Brain microvascular endothelial cell (primary cell): ENCODE measurements around the gene MYO5A.
A peak's percentile ranks its signal among the peaks of the same experiment; 100 is the strongest.

ENCODE experiments used
- DNase-seq: peaks from one replicate; pipeline ENCODE4 v3.0.0-alpha.2; 2020
- H3K27ac ChIP-seq: fragments of 250-450 bp; sonication (Bioruptor Pico); 2 replicates; pipeline ENCODE4 v1.5.1; 2020; ENCODE audit warnings: mild to moderate bottlenecking, moderate library complexity
- H3K27me3 ChIP-seq: fragments of 250-450 bp; sonication (Bioruptor Pico); replicated peaks from 2 replicates; pipeline ENCODE4 v1.5.1; 2020; ENCODE audit warnings: mild to moderate bottlenecking
- H3K36me3 ChIP-seq: fragments of 250-450 bp; sonication (Bioruptor Pico); replicated peaks from 2 replicates; pipeline ENCODE4 v1.5.1; 2020; ENCODE audit warnings: mild to moderate bottlenecking
- H3K4me3 ChIP-seq: 2 replicates; pipeline ENCODE4 v1.5.1; 2011; ENCODE audit warnings: low read depth, mild to moderate bottlenecking, control low read depth, low read length, moderate library complexity
- CTCF ChIP-seq: IDR thresholded peaks from 2 replicates; pipeline ENCODE4 v1.5.1; 2011; ENCODE audit warnings: low read depth, mild to moderate bottlenecking, moderate library complexity, low read length, control low read depth, inconsistent platforms; ENCODE audit errors: missing control alignments
- in situ Hi-C: cut with HindIII; loops from 2 replicates; pipeline ENCODE4 v1.10.0; 2017; ENCODE audit warnings: low sequenced_read_pairs, low pct_ligation_motif_present

Gene MYO5A

GRCh38 chr15:52338891-52339290 lies 189.8 kb downstream of the MYO5A start:
- no peak overlapping the region for H3K4me3 ChIP-seq
- no peak for TF ChIP-seq CTCF
- H3K27ac ChIP-seq: no peak overlapping the region
- no peak for DNase-seq
- no peaks in the 10 kb centered on the region for H3K27me3 ChIP-seq
- H3K36me3 ChIP-seq: peaks cover 2% of the 10 kb centered on the region
- in situ Hi-C loops: no loop called here

DNA sequence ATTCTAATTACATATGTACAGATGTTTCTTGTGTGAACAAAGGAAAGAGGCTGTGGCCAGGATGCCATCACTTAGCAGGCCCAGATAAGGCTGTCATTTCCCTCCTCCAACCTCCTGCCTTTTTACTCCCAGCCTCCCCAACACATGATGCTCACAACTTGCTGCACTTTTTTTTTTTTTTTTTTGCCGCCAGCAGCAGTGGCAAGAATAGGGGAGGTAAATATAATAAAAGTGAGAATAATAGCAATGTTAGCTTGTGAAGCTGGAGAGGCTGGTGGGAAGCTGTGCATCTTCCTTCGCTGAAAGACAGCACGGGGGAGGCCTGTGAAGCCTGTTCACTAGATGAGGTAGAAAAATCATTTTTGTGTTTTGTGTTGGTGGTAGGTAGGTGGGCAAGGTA lies 190.6 kb downstream of the MYO5A start:
- no peak for DNase-seq
- H3K4me3 ChIP-seq: no peak overlapping the region
- TF ChIP-seq CTCF: no peak
- H3K27ac ChIP-seq: no peak overlapping the region
- in situ Hi-C loops: no loop called here
- peaks cover 2% of the 10 kb centered on the region for H3K36me3 ChIP-seq
- no peaks in the 10 kb centered on the region for H3K27me3 ChIP-seq

GRCh38 chr15:52337198-52337853 lies 191.4 kb downstream of the MYO5A start:
- H3K27ac ChIP-seq: peak overlapping the region; percentile 39

DNA sequence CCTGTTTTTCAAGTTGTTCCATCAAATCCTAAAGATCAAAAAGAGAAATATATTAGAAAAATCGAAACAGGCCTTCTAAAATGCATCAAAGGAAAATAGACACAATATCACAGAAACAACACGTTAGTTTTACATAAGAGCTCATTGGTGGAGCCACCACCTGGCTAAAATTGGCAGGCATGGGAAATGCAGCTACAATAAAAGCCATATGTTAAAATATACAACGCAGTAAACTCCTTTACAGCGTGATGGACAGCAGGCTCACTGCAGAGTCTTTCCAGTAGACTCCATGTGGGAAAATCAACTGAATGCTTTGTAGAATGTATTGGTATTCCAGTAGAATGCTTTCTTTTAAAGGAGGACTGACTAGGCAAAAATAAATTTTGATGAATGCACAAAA lies 192.2 kb downstream of the MYO5A start:
- no peaks in the 10 kb centered on the region for H3K27me3 ChIP-seq
- in situ Hi-C loops: no loop called here
- H3K4me3 ChIP-seq: no peak overlapping the region
- TF ChIP-seq CTCF: no peak
- no peak for DNase-seq
- H3K27ac ChIP-seq: no peak overlapping the region
- peaks cover 2% of the 10 kb centered on the region for H3K36me3 ChIP-seq

More at GRCh38 chr15:52337198-52337853, 191.4 kb downstream of the MYO5A start:
- no peak for TF ChIP-seq CTCF
- H3K4me3 ChIP-seq: no peak overlapping the region
- peak; percentile 52 for DNase-seq
- in situ Hi-C loops: no loop called here
- peaks cover 2% of the 10 kb centered on the region for H3K36me3 ChIP-seq
- H3K27me3 ChIP-seq: no peaks in the 10 kb centered on the region

DNA sequence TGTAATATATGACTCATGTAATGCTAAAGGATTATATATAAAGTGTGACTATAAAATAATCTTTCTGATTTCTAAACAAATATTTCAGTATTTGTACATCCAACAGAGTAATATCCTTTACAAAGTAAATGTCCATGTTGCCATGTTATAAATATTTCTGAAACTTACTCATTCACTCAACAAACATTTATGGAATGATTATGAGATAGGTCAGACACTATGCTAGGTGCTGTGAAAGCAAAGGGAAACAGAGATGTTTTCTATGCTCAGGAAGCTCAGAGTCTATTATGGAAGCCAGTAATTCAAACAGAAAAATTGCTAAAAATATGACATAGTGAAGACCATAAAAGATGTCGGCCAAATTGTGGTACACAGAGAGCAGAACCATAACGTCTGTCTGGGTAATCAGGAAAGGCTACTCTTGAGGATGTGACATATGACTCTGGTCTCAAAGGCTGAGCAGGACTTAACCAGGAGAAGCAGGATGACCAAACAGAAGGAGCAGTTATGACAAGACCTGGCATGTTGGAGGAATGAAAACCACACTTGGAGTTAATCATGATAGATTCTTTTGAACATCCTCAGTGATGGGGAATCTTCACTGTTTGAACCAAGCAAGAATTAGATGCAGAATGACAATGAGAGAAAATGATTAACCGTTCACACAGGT lies 194.1 kb downstream of the MYO5A start:
- no peaks in the 10 kb centered on the region for H3K36me3 ChIP-seq
- in situ Hi-C loops: no loop called here
- H3K27me3 ChIP-seq: no peaks in the 10 kb centered on the region
- peak; percentile 9 for DNase-seq
- H3K27ac ChIP-seq: peak overlapping the region; percentile 28
- no peak for TF ChIP-seq CTCF
- no peak overlapping the region for H3K4me3 ChIP-seq
